ENCODE results near the gene TTC19. TPM values are rescaled to one million over a fixed set of nuclear protein-coding genes. Genes with fewer than 3 reads are reported as not detected.

The TTC19 gene
- total RNA-seq, 3 donors from 2014 or later = 46.4 to 111 (median 105) TPM

DNA sequence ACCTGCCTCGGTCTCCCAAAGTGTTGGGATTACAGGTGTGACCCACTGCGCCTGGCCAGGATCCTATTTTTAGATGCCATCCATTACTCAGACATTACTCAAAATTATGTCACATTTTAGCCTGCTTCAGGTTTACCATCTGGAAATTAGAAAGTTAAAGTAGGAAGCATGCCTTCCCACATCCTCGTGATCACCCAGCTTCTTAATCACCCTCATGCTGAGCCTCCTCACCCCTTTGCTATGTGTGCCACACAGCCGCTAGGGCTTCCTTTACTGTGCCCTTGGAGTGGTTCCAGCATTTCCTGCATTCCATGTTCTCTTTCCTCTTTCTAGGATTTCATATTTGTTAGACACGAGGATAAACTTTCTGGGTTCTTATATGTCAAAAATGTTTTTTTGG is 45.4 kb upstream of the TTC19 start:
- TF ChIP-seq POLR2A (IDR thresholded peaks at IDR 0.05) (no peak), POLR2AphosphoS5 (IDR thresholded peaks at IDR 0.05) (no peak)
- TF ChIP-seq, protein P1, sequence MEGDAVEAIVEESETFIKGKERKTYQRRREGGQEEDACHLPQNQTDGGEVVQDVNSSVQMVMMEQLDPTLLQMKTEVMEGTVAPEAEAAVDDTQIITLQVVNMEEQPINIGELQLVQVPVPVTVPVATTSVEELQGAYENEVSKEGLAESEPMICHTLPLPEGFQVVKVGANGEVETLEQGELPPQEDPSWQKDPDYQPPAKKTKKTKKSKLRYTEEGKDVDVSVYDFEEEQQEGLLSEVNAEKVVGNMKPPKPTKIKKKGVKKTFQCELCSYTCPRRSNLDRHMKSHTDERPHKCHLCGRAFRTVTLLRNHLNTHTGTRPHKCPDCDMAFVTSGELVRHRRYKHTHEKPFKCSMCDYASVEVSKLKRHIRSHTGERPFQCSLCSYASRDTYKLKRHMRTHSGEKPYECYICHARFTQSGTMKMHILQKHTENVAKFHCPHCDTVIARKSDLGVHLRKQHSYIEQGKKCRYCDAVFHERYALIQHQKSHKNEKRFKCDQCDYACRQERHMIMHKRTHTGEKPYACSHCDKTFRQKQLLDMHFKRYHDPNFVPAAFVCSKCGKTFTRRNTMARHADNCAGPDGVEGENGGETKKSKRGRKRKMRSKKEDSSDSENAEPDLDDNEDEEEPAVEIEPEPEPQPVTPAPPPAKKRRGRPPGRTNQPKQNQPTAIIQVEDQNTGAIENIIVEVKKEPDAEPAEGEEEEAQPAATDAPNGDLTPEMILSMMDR (IDR thresholded peaks at IDR 0.05) = no peak
- Histone ChIP-seq H3K4me1 (peaks cover 0 to 3% of the 10 kb centered on the region in 2 donors), H3K9me3 (no peaks in the 10 kb centered on the region), H3K27me3 (no peaks in the 10 kb centered on the region), H3K27ac (no peak overlapping the region), H3K4me3 (no peak overlapping the region), H3K36me3 (no peaks in the 10 kb centered on the region)
- no peak for DNase-seq (ENCODE audit: low spot score in 2 of 2)
- intact Hi-C loops (cut with DNase I; ENCODE audit: low total_unique reads) = no loop called here

DNA sequence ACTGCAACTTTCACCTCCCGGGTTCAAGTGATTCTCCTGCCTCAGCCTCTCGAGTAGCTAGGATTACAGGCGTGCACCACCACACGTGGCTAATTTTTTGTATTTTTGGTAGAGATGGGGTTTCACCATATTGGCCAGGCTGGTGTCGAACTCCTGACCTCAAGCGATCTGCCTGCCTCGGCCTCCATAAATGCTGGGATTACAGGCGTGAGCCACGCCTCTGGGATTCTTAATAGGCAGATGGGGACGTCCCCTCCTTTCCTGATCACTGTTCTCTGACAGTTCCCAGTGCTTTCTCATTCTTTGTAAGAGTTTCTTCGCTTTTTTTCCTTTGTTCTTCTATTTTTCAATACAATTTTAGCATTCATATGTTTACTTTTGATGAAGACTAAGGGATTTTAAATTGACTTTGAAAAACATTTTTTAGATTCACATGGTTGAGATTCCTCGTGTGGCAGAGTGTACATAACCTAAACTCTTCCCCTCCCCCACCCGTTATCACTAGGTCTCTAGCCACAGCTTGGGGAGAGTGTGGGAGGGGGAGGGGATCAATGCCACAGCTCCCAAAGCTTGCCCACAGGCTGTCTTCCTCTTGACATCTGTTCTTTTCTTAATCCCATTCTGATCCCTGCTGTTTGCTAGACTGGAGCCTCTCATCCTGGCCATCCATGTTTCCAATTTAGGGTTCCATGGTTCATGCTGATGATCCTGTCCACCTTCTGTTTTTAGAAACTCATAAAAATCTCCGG is 43.7 kb upstream of the TTC19 start:
- H3K4me1 ChIP-seq = peaks cover 0 to 3% of the 10 kb centered on the region in 2 donors

DNA sequence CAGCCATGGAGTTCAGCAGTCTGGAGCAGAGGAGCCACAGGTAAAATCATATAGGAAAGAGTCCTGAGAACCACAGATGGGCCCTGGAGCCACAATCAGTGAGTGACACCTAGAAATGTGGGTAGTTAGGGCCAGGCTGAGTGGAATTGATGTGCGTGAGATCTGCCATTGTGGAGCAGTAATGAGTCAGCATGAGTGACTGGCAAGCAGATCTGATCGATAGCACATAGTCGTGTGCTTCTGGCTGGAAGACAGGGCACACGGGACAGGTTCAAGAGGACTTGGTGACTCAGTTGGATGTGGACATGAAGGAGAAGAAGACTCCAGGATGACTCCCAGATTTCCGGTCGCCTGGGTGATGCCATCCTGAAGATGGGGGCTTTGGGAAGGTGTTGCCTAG is 42.4 kb upstream of the TTC19 start:
- Histone ChIP-seq H3K36me3 (no peaks in the 10 kb centered on the region), H3K27me3 (no peaks in the 10 kb centered on the region), H3K4me1 (peaks cover 0 to 3% of the 10 kb centered on the region in 2 donors), H3K27ac (no peak overlapping the region), H3K4me3 (no peak overlapping the region), H3K9me3 (no peaks in the 10 kb centered on the region)
- intact Hi-C loops (cut with DNase I; ENCODE audit: low total_unique reads) = no loop called here
- no peak for DNase-seq (ENCODE audit: low spot score in 2 of 2)
- TF ChIP-seq, protein P1 (IDR thresholded peaks at IDR 0.05) = no peak
- TF ChIP-seq POLR2A (IDR thresholded peaks at IDR 0.05) (no peak), POLR2AphosphoS5 (IDR thresholded peaks at IDR 0.05) (no peak)

More for the DNA sequence above, 43.7 kb upstream of the TTC19 start:
- DNase-seq (ENCODE audit: low spot score in 2 of 2) = no peak
- H3K36me3 ChIP-seq = no peaks in the 10 kb centered on the region
- no peak overlapping the region for H3K27ac ChIP-seq
- no peak for TF ChIP-seq POLR2AphosphoS5 (IDR thresholded peaks at IDR 0.05)
- TF ChIP-seq, protein P1 (IDR thresholded peaks at IDR 0.05) = no peak
- TF ChIP-seq POLR2A (IDR thresholded peaks at IDR 0.05) = no peak
- intact Hi-C loops (cut with DNase I; ENCODE audit: low total_unique reads) = no loop called here
- no peak overlapping the region for H3K4me3 ChIP-seq
- H3K27me3 ChIP-seq = no peaks in the 10 kb centered on the region
- no peaks in the 10 kb centered on the region for H3K9me3 ChIP-seq

DNA sequence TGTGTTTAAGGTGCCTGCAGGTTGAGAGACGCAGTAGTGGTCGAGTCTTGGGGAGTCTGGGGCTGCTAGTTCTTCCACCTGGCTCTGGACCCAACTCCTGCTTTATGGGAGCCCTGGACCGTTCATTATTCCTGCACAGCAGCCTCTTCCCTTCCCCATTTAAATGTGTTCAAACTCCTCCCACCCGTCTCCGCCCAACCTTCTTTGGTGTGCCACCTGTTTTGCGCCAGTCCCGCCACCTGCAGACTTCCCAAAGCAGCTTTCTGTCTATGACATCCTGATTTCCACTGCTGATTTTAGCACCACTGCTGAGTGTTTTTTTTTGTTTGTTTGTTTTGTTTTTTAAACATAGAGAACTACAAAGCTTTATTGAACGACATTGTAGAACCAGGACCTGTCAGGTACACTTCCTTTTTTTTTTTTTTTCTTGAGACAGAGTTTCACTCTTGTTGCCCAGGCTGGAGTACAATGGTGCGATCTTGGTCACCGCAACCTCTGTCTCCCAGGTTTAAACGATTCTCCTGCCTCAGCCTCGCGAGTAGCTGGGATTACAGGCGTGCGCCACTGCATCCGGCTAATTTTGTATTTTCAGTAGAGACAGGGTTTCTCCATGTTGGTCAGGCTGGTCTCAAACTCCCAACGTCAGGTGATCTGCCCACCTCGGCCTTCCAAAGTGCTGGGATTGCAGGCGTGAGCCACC is 41.9 kb upstream of the TTC19 start:
- Histone ChIP-seq H3K9me3 (no peaks in the 10 kb centered on the region), H3K27me3 (no peaks in the 10 kb centered on the region), H3K4me3 (no peak overlapping the region), H3K27ac (no peak overlapping the region), H3K4me1 (peaks cover 0 to 3% of the 10 kb centered on the region in 2 donors), H3K36me3 (no peaks in the 10 kb centered on the region)
- TF ChIP-seq POLR2A (IDR thresholded peaks at IDR 0.05) = no peak
- TF ChIP-seq, protein P1 (IDR thresholded peaks at IDR 0.05) = no peak
- TF ChIP-seq POLR2AphosphoS5 (IDR thresholded peaks at IDR 0.05) = no peak
- no peak for DNase-seq (ENCODE audit: low spot score in 2 of 2)
- intact Hi-C loops (cut with DNase I; ENCODE audit: low total_unique reads) = no loop called here

DNA sequence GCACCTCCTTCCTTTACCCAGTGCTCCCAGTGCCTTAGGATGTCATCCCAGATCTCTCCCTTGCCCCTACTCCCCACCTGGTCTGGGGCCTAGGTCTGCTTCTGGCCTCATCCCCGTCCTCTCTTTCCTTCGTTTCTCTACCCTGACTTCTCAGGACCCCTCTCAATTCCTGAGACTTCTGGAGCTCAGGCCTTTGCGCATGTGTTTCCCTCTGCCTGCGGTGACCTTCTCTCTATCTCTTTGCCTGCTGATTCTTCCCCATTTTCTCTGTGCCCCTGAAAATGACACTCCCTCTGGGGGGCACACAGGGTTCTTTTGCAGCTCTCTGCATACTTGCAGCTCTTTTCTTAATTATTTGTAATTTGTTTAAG is 41.2 kb upstream of the TTC19 start:
- Histone ChIP-seq H3K9me3 (no peaks in the 10 kb centered on the region), H3K27ac (no peak overlapping the region), H3K4me3 (no peak overlapping the region), H3K36me3 (no peaks in the 10 kb centered on the region), H3K4me1 (peaks cover 0 to 3% of the 10 kb centered on the region in 2 donors), H3K27me3 (no peaks in the 10 kb centered on the region)
- DNase-seq (ENCODE audit: low spot score in 2 of 2) = no peak
- intact Hi-C loops (cut with DNase I; ENCODE audit: low total_unique reads) = no loop called here
- no peak for TF ChIP-seq POLR2A (IDR thresholded peaks at IDR 0.05)
- TF ChIP-seq POLR2AphosphoS5 (IDR thresholded peaks at IDR 0.05) = no peak
- TF ChIP-seq, protein P1 (IDR thresholded peaks at IDR 0.05) = no peak

Data from breast epithelium (tissue), 4 donors.